Natural killer cell treated with Interleukin-12 subunit alpha and Interleukin-12 subunit beta and Interleukin-15 and Interleukin-18, amount 100 ng/mL, for 72 hours (primary cell): ENCODE measurements around the gene MGAT5. TPM values are rescaled to one million over a fixed set of nuclear protein-coding genes. Genes with fewer than 3 reads are reported as not detected.

Source experiments
- ATAC-seq, 2 donors: fragments of 150-1000 bp; cut with Tn5 transposase in 1 of 2; sonication (Bioruptor Pico), chemical (Tn5 transposase) in 1 of 2; 2 replicates each; pipeline ENCODE4 v1.10.0; 2021
- DNase-seq: peaks from one replicate; pipeline ENCODE4 v3.0.0; 2022; ENCODE audit warnings: low spot score
- H3K27ac Mint-ChIP-seq, 2 donors: 1 replicate in 1 of 2; 2 replicates in 1 of 2; pipeline ENCODE4 v1.8.0; 2022; ENCODE audit warnings: mixed read lengths in 2 of 2, mild to moderate bottlenecking in 1 of 2, moderate library complexity in 1 of 2
- H3K27me3 Mint-ChIP-seq, 2 donors: 1 replicate in 1 of 2; 2 replicates in 1 of 2; pipeline ENCODE4 v1.8.0; 2022; ENCODE audit warnings: mixed read lengths in 2 of 2
- H3K36me3 Mint-ChIP-seq: one replicate; pipeline ENCODE4 v1.8.0; 2022; ENCODE audit warnings: mixed read lengths
- H3K4me1 Mint-ChIP-seq, 2 donors: 1 replicate in 1 of 2; 2 replicates in 1 of 2; pipeline ENCODE4 v1.8.0; 2022; ENCODE audit warnings: low read depth in 2 of 2, mixed read lengths in 2 of 2, mild to moderate bottlenecking in 1 of 2
- H3K4me3 Mint-ChIP-seq: one replicate; pipeline ENCODE4 v1.8.0; 2022; ENCODE audit warnings: mixed read lengths
- H3K9me3 Mint-ChIP-seq: 2 replicates; pipeline ENCODE4 v1.8.0; 2022; ENCODE audit warnings: mixed read lengths
- total RNA-seq, 2 donors: library from RNA; stranded (reverse); gene quantifications; one replicate each; pipeline ENCODE4 v1.2.3, GENCODE V29; 2022

The MGAT5 gene
- total RNA-seq, 2 donors from 2014 or later: 58.1 to 99.5 TPM

DNA sequence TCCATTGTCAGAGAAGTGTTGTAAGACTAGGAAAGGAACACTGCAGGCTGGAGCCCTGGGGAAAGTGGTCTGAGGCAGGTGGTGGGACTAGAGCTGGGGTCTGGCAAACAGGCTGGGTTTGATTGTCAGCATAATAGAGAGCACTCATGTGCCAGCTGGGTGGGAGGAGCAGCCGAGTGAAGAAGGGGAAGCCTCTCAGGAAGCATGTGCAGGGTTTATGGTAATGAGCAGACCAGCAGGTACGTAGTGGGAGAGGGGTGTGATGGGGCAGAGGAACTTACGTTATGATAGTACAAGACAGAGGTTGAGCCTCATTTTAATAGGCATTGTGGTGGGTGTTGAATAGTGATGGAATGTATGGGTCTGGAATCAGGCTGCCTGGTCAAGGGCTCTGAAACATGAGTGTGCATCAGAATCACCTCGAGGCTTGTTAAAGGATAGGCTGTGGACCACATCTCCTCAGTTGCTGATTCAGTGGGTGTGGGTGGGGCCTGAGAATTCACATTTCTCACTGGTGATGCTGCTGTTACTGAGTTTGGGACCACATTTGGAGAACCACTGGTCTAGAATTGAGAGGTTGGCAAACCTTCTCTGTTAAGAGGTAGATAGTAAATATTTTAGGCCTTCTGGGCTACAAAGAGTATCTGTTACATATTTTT, 1.7 kb upstream of the MGAT5 start:
- H3K4me1 Mint-ChIP-seq: peaks cover 56 to 57% of the 10 kb centered on the region in 2 donors
- peaks cover 11% of the 10 kb centered on the region for H3K36me3 Mint-ChIP-seq
- H3K27me3 Mint-ChIP-seq: peaks cover 5 to 7% of the 10 kb centered on the region in 2 donors
- no peak overlapping the region for H3K27ac Mint-ChIP-seq
- DNase-seq (no peak), ATAC-seq (peak; percentile 43 to 65)
- no peaks in the 10 kb centered on the region for H3K9me3 Mint-ChIP-seq
- H3K4me3 Mint-ChIP-seq: peak overlapping the region; percentile 14

DNA sequence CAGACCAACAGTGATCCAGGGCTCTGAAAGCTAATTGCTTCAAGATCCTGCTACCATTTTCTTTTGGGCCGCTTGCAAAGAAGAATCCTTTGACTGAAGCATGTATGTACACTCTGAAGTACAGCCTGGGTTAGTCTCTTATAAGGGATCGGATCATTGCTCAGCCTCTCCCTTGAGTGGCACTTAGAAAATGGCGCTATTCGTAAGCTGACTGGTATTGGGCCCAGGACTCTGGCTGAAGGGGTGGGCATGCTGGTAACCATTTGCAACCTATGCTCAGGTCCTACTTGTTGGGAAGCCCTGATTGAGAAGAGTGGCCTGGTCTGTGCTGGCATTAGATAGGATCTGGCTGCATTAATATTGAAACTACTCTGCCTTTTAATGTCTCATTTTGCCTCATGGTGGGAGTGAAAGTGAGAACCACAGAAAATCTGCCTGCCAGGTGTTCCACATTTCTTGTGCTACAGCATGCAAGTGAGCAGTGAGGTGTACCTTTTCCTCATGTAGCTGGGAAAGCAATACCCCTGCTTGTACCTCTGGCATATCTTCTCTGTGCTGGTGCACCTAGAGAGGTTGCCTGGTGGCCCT, 661 bp upstream of the MGAT5 start:
- no peak overlapping the region for H3K27ac Mint-ChIP-seq
- no peak overlapping the region for H3K4me3 Mint-ChIP-seq
- no peaks in the 10 kb centered on the region for H3K9me3 Mint-ChIP-seq
- DNase-seq: no peak
- peaks cover 11% of the 10 kb centered on the region for H3K36me3 Mint-ChIP-seq
- ATAC-seq: peak; percentile 4 to 43
- H3K27me3 Mint-ChIP-seq: peaks cover 5 to 7% of the 10 kb centered on the region in 2 donors
- H3K4me1 Mint-ChIP-seq: peaks cover 49 to 59% of the 10 kb centered on the region in 2 donors

GRCh38 chr2:134254824-134255223, 952 bp downstream of the MGAT5 start:
- Mint-ChIP-seq H3K4me1 (peaks cover 53 to 64% of the 10 kb centered on the region in 2 donors), H3K9me3 (no peaks in the 10 kb centered on the region), H3K36me3 (peaks cover 11% of the 10 kb centered on the region), H3K4me3 (no peak overlapping the region), H3K27ac (no peak overlapping the region), H3K27me3 (peaks cover 7 to 8% of the 10 kb centered on the region in 2 donors)
- no peak for DNase-seq
- ATAC-seq: no peak

DNA sequence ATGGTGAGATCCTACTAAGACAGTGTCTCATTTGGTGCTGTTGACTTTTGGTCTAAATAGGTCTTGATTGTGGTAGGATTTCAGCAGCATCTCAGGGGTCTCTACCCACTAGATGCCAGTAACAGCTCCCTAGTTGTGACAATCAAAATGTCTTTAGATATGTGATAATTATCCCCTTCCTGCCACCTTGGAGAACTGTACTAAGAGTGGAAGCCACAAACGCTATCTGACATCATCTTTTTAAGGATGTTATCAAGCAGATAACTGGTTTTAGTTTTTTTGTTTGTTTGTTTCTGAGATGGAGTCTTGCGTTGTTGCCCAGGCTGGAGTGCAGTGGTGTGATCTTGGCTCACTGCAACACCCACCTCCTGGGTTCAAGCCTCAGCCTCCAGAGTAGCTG, 3.1 kb downstream of the MGAT5 start:
- Mint-ChIP-seq H3K27me3 (peaks cover 15 to 17% of the 10 kb centered on the region in 2 donors), H3K36me3 (peaks cover 11% of the 10 kb centered on the region), H3K27ac (no peak overlapping the region), H3K9me3 (no peaks in the 10 kb centered on the region), H3K4me1 (peaks cover 50 to 54% of the 10 kb centered on the region in 2 donors), H3K4me3 (no peak overlapping the region)
- no peak for DNase-seq
- no peak for ATAC-seq

DNA sequence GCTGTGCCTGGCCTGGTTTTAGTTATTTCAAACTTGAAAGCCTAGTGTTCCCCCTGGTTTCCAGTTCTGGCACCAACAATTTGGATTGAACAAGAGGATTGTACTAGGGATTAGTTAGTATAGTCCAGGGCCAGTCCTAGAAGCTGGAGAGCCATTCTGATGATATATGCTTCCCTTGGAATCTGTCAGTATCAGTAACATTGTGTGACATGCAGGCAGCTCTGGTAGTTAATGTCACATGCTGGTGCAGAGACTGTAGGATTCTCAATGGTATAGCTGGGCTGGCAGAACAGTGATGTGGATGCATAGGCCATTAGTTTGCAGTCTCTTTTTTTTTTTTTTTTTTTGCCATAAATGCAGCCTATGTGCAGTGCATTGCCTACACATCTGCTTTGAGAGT, 3.6 kb downstream of the MGAT5 start:
- H3K36me3 Mint-ChIP-seq: peaks cover 11% of the 10 kb centered on the region

GRCh38 chr2:134257965-134258683, 4.3 kb downstream of the MGAT5 start:
- Mint-ChIP-seq H3K27me3 (peaks cover 15 to 17% of the 10 kb centered on the region in 2 donors), H3K4me1 (peaks cover 48% of the 10 kb centered on the region in 2 donors), H3K36me3 (peaks cover 11% of the 10 kb centered on the region), H3K9me3 (no peaks in the 10 kb centered on the region), H3K4me3 (peak overlapping the region; percentile 59), H3K27ac (peak overlapping the region in 1 of 2 donors; percentile 38)
- ATAC-seq (no peak), DNase-seq (no peak)

More for the DNA sequence above, 3.6 kb downstream of the MGAT5 start:
- peaks cover 47 to 48% of the 10 kb centered on the region in 2 donors for H3K4me1 Mint-ChIP-seq
- H3K4me3 Mint-ChIP-seq: no peak overlapping the region
- no peak for ATAC-seq
- H3K27me3 Mint-ChIP-seq: peaks cover 15 to 17% of the 10 kb centered on the region in 2 donors
- H3K27ac Mint-ChIP-seq: no peak overlapping the region
- no peak for DNase-seq
- H3K9me3 Mint-ChIP-seq: no peaks in the 10 kb centered on the region

DNA sequence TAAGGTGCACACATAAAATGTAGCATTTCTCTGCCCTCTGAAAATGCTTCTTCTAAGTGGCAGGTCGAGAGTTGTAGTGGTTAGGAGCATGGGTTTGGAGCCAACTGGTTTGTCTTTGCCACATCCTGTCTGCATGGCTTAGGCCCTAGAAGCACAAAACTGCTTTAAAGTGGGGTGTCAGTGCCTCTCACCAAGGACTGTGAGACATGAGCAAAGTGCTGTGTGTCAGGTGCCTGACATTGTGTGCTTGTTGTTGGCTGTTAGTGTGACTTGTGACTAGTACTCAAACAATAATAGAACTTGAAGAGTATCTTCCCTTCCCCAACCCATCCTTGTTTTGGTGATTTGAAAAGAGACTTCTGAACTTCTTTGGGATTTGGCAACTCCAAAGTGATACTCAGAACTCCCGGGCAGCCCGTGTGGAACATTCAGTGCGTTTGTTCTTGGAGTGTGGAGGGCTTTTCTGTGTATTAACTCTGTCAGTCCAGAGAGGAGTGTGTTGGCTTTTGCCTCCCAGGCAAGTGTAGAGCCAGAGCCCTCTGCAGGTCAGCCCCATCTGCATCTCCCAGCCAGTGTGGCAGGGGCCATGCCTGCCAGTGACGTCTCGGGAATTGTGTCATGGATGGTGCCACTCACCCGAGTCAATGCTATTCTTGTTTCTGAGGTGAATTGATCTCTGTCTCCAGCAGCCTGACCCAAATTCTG, 5.0 kb downstream of the MGAT5 start:
- peaks cover 9% of the 10 kb centered on the region for H3K36me3 Mint-ChIP-seq
- H3K4me3 Mint-ChIP-seq: peak overlapping the region; percentile 59
- peak overlapping the region in 1 of 2 donors; percentile 38 for H3K27ac Mint-ChIP-seq
- H3K4me1 Mint-ChIP-seq: peaks cover 42 to 43% of the 10 kb centered on the region in 2 donors
- peak; percentile 70 for DNase-seq
- peaks cover 15 to 16% of the 10 kb centered on the region in 2 donors for H3K27me3 Mint-ChIP-seq
- peak; percentile 89 to 94 for ATAC-seq
- no peaks in the 10 kb centered on the region for H3K9me3 Mint-ChIP-seq

DNA sequence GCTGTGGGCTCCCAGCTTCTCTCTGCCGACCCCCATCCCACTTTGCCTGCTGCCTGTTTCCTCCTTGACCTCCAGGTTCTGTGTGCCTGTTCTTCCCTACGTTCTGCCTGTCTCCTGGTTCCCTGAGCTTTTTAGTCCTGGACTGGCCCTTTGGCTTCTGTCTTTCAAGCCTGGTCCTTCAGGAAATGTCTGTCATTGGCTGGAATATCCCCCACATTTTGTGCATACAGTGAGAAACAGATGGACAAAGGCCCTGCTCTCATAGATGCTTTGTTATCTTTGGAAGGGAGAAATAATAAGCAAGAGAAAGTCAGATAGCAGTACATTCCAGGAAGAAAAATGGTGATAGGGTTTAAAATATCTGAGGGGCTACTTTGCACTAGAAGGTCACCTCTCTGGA, 5.7 kb downstream of the MGAT5 start:
- no peaks in the 10 kb centered on the region for H3K9me3 Mint-ChIP-seq
- DNase-seq: no peak
- peaks cover 40% of the 10 kb centered on the region in 2 donors for H3K4me1 Mint-ChIP-seq
- H3K4me3 Mint-ChIP-seq: no peak overlapping the region
- no peak overlapping the region for H3K27ac Mint-ChIP-seq
- H3K36me3 Mint-ChIP-seq: peaks cover 6% of the 10 kb centered on the region
- ATAC-seq: no peak
- peaks cover 14 to 15% of the 10 kb centered on the region in 2 donors for H3K27me3 Mint-ChIP-seq

DNA sequence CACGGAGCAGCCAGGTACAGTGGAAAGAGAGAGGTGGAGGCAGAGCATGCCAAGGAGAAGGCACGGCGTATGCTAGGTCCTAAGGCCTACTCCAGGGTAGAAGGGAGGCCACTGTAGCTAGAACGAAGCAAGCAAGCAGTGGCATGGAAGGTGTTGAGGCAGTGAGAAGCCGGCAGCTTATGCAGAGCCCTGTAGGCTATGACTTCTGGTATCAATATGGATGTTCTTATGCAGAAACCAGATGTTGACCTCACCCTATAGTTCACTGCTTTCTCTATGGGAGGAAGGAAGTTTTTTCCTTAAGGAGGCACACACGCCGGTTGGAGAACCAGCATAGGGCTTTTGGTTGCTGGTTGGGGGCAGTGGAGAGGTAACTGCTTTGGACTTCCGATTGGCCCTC, 6.1 kb downstream of the MGAT5 start:
- H3K36me3 Mint-ChIP-seq: peaks cover 6% of the 10 kb centered on the region
- H3K4me3 Mint-ChIP-seq: no peak overlapping the region
- DNase-seq (no peak), ATAC-seq (no peak)
- peaks cover 40% of the 10 kb centered on the region in 2 donors for H3K4me1 Mint-ChIP-seq
- H3K27ac Mint-ChIP-seq: no peak overlapping the region
- no peaks in the 10 kb centered on the region for H3K9me3 Mint-ChIP-seq
- H3K27me3 Mint-ChIP-seq: peaks cover 14 to 15% of the 10 kb centered on the region in 2 donors

DNA sequence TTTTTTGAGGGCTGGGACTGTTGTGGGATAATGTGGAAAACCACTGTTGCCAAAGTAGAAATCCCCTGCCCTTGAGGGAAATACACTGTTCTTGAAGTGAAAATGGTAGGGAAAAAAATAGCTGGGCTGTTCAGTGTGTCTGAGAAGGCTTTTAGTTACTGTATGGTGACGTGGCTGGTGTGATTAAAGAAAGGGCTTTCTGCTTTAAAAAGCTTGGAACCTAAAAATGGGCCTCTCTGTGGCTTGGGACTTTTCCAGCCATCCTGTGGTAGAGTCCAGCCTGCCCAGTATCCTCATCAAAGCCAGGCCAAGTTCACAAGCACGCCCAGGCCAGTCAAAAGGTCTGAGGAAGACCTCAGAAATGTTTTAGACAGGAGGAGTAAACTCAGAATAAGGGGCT, 6.8 kb downstream of the MGAT5 start:
- Mint-ChIP-seq H3K4me1 (peaks cover 40% of the 10 kb centered on the region in 2 donors), H3K27me3 (peaks cover 9 to 12% of the 10 kb centered on the region in 2 donors), H3K36me3 (peaks cover under 1% of the 10 kb centered on the region), H3K27ac (no peak overlapping the region), H3K4me3 (no peak overlapping the region), H3K9me3 (no peaks in the 10 kb centered on the region)
- ATAC-seq (no peak), DNase-seq (no peak)

DNA sequence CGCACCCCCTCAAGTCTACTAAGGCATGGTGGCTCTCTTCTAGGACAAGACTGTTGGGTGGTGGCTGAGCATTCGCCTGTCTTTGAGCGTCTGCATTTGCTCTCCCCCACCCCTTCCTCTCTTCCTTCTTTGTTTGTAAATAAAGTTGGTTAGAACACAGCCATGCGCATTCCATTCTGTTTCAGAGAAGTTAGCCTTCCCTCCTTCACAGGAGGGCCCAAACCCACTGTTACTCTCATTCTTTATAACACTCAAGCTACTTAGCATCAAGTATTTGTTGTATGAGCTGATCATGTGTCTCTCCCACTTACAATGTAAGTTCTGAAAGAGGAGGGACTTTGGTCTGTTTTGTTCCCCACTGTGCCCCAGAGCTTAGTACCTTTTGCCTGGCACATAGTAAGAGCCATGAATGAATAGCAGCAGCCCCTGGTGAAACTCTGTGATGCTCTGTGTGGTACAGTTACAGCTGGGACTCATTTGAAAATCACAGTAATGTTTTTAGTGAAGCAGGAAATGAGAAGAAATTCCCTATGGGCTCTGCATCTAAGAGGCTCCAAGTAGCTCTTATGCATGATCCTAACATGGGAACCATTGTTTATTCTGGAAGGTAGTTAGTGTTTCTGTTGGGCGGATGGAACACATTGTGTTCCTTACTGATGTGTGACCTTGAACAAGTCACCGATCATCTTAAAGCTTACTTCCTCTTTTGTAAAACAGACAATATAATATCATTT, 7.7 kb downstream of the MGAT5 start:
- ATAC-seq: no peak
- H3K4me3 Mint-ChIP-seq: no peak overlapping the region
- H3K27ac Mint-ChIP-seq: no peak overlapping the region
- DNase-seq: no peak
- H3K27me3 Mint-ChIP-seq: peaks cover 8 to 12% of the 10 kb centered on the region in 2 donors
- peaks cover 2% of the 10 kb centered on the region for H3K36me3 Mint-ChIP-seq
- peaks cover 40% of the 10 kb centered on the region in 2 donors for H3K4me1 Mint-ChIP-seq
- no peaks in the 10 kb centered on the region for H3K9me3 Mint-ChIP-seq

DNA sequence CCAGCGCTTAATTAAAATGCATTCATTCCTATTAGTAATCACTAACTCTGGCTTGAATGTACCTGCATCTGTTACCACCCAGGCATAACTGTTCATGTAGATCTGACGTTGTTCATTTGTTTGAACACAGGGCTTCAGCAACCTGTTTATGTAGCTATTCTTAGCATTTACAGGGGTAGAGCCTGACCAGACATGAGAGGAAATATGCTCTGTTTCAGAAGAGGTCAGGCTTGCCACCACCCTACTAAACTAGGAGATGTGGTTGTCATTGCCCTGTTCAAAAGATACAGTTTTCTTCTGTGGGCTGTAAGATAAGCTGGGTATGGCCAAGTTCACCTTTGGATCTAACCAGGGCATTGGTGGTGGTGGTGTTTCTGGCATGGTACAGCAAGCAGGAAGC, 8.8 kb downstream of the MGAT5 start:
- ATAC-seq: no peak
- Mint-ChIP-seq H3K4me1 (peaks cover 36 to 40% of the 10 kb centered on the region in 2 donors), H3K4me3 (no peak overlapping the region), H3K36me3 (peaks cover 5% of the 10 kb centered on the region), H3K27ac (no peak overlapping the region), H3K27me3 (peaks cover 8 to 12% of the 10 kb centered on the region in 2 donors), H3K9me3 (no peaks in the 10 kb centered on the region)
- no peak for DNase-seq

- peaks cover 0 to 23% of the 10 kb centered on the region in 2 donors for H3K4me1 Mint-ChIP-seq
- DNase-seq: no peak
- peaks cover 20% of the 10 kb centered on the region for H3K36me3 Mint-ChIP-seq
- no peak overlapping the region for H3K27ac Mint-ChIP-seq
- H3K27me3 Mint-ChIP-seq: peaks cover 21% of the 10 kb centered on the region in 2 donors
- H3K9me3 Mint-ChIP-seq: no peaks in the 10 kb centered on the region
- H3K4me3 Mint-ChIP-seq: no peak overlapping the region
- no peak for ATAC-seq
Observed at GRCh38 chr2:134268265-134268664, 14.4 kb downstream of the MGAT5 start.
